Measurements from ENCODE around the gene TAX1BP3.

TAX1BP3 gene

DNA sequence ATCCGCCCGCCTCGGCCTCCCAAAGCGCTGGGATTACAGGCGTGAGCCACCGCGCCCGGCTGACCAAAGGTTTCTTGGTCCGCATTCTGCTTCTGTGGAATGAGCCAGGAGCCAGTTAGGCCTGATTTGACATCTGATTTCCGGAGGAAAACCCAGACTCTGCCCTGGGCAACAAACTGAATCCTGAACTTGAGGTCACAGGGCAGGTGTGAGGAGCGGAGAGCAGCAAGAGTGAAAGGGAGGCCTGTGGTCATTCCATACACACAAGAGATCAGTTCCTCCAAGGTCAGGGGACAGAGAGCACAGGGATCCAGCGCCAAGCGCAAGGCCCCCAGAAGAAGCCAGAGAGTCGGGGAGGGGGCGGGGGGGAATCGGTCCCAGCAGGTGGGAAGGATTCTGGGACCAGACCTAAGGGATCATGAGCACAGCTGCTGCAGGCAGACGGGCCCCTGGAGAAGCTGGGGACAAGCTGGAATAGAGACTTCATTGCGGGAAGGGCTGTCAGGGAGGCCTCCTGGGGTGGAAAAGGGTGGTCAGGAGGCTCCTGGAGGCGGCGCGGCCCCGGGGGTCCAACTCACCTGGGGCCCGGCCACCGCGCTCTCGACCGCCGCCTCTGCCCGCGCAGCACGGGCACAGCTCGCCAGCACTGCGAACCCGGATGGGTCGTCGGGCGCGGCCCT, 32.8 kb downstream of the TAX1BP3 start:
- Histone ChIP-seq H3K4me3 (ENCODE audit: low read length, poor library complexity, severe bottlenecking) (peak overlapping the region; percentile 98), H3K9ac (ENCODE audit: low read depth, low read length, poor library complexity, severe bottlenecking) (peak overlapping the region; percentile 95), H3K9me3 (ENCODE audit: insufficient read depth, low read depth, low read length) (no peaks in the 10 kb centered on the region), H4K20me1 (ENCODE audit: insufficient read depth, low read length, poor library complexity, severe bottlenecking) (peaks cover 4% of the 10 kb centered on the region), H3K4me2 (ENCODE audit: low read depth, low read length, poor library complexity, severe bottlenecking) (peak overlapping the region; percentile 100), H3F3A (ENCODE audit: low read depth) (no peaks in the 10 kb centered on the region), H3K79me2 (ENCODE audit: insufficient read depth, low read length) (peaks cover 19% of the 10 kb centered on the region), H3K4me1 (ENCODE audit: insufficient read depth, low read length, poor library complexity, severe bottlenecking) (peaks cover 21% of the 10 kb centered on the region), H3K36me3 (ENCODE audit: insufficient read depth, low read length) (no peaks in the 10 kb centered on the region), H3K27me3 (ENCODE audit: insufficient read depth, low read length, poor library complexity, severe bottlenecking) (no peaks in the 10 kb centered on the region), H3K9me2 (replicated peaks; ENCODE audit: low read depth, low read length) (no peaks in the 10 kb centered on the region), H2AFZ (ENCODE audit: low read length) (peak overlapping the region; percentile 99)
- TF ChIP-seq, protein P1, sequence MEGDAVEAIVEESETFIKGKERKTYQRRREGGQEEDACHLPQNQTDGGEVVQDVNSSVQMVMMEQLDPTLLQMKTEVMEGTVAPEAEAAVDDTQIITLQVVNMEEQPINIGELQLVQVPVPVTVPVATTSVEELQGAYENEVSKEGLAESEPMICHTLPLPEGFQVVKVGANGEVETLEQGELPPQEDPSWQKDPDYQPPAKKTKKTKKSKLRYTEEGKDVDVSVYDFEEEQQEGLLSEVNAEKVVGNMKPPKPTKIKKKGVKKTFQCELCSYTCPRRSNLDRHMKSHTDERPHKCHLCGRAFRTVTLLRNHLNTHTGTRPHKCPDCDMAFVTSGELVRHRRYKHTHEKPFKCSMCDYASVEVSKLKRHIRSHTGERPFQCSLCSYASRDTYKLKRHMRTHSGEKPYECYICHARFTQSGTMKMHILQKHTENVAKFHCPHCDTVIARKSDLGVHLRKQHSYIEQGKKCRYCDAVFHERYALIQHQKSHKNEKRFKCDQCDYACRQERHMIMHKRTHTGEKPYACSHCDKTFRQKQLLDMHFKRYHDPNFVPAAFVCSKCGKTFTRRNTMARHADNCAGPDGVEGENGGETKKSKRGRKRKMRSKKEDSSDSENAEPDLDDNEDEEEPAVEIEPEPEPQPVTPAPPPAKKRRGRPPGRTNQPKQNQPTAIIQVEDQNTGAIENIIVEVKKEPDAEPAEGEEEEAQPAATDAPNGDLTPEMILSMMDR (conservative IDR thresholded peaks at IDR 0.05; ENCODE audit: low read length), result no peak
- no peak for TF ChIP-seq EZH2phosphoT487 (IDR thresholded peaks at IDR 0.05; ENCODE audit: borderline replicate concordance)

DNA sequence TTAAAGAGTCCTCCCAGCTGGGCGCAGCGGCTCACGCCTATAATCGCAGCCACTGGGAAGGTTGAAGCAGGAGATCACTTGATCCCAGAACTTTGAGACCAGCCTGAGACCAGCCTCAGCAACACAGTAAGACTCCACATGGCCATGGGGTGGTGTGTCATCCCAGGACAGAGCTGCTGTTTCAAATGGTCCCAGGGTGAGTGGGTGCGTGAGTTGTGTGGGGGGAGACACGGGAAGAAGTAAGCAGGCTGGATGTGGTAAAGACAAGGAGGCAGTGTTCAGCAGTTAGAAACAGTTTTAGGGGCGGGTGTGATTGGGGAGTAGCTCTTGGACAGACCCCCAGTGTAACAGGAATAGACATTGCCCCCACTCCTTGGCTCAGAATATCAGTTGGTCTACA, 36.1 kb downstream of the TAX1BP3 start:
- H3F3A ChIP-seq (ENCODE audit: low read depth), result no peaks in the 10 kb centered on the region
- H3K79me2 ChIP-seq (ENCODE audit: insufficient read depth, low read length), result peaks cover 19% of the 10 kb centered on the region
- peaks cover 4% of the 10 kb centered on the region for H4K20me1 ChIP-seq (ENCODE audit: insufficient read depth, low read length, poor library complexity, severe bottlenecking)
- H3K27me3 ChIP-seq (ENCODE audit: insufficient read depth, low read length, poor library complexity, severe bottlenecking), result no peaks in the 10 kb centered on the region
- H3K4me2 ChIP-seq (ENCODE audit: low read depth, low read length, poor library complexity, severe bottlenecking), result peak overlapping the region; percentile 1
- no peaks in the 10 kb centered on the region for H3K9me3 ChIP-seq (ENCODE audit: insufficient read depth, low read depth, low read length)
- no peak overlapping the region for H3K4me3 ChIP-seq (ENCODE audit: low read length, poor library complexity, severe bottlenecking)
- H3K36me3 ChIP-seq (ENCODE audit: insufficient read depth, low read length), result peaks cover 4% of the 10 kb centered on the region; the same call in 1 of the 2 replicates
- H2AFZ ChIP-seq (ENCODE audit: low read length), result no peak overlapping the region
- no peak overlapping the region for H3K9ac ChIP-seq (ENCODE audit: low read depth, low read length, poor library complexity, severe bottlenecking)
- no peak for TF ChIP-seq EZH2phosphoT487 (IDR thresholded peaks at IDR 0.05; ENCODE audit: borderline replicate concordance)
- TF ChIP-seq, protein P1 (conservative IDR thresholded peaks at IDR 0.05; ENCODE audit: low read length), result no peak
- no peaks in the 10 kb centered on the region for H3K9me2 ChIP-seq (replicated peaks; ENCODE audit: low read depth, low read length)
- H3K4me1 ChIP-seq (ENCODE audit: insufficient read depth, low read length, poor library complexity, severe bottlenecking), result peaks cover 14% of the 10 kb centered on the region

DNA sequence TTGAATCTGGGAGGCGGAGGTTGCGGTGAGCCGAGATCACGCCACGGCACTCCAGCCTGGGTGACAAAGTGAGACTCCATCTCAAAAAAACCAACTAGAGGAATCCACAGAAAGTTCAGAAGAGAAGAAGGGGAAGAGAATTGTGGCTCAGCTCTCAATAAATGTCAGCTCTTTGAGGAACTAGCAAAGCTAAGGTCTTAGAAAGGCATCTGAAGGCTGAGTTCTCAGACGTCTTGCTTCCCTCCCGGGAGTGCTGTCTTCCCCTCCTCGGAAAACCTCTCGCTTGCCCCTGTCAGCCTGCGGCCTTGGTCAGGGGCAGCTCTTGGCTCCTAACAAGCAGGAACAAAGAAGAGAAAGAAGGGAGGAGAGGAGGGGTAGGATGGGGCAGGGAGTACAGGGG, 37.6 kb downstream of the TAX1BP3 start:
- H3K36me3 ChIP-seq (ENCODE audit: insufficient read depth, low read length), result peaks cover 4% of the 10 kb centered on the region; the same call in 1 of the 2 replicates
- no peaks in the 10 kb centered on the region for H3F3A ChIP-seq (ENCODE audit: low read depth)
- peaks cover 17% of the 10 kb centered on the region for H3K79me2 ChIP-seq (ENCODE audit: insufficient read depth, low read length)

More for the DNA sequence above, 37.6 kb downstream of the TAX1BP3 start:
- H2AFZ ChIP-seq (ENCODE audit: low read length), result no peak overlapping the region
- peaks cover 4% of the 10 kb centered on the region for H4K20me1 ChIP-seq (ENCODE audit: insufficient read depth, low read length, poor library complexity, severe bottlenecking)
- peaks cover 11% of the 10 kb centered on the region for H3K4me1 ChIP-seq (ENCODE audit: insufficient read depth, low read length, poor library complexity, severe bottlenecking)
- H3K27me3 ChIP-seq (ENCODE audit: insufficient read depth, low read length, poor library complexity, severe bottlenecking), result no peaks in the 10 kb centered on the region
- H3K4me3 ChIP-seq (ENCODE audit: low read length, poor library complexity, severe bottlenecking), result no peak overlapping the region
- no peaks in the 10 kb centered on the region for H3K9me3 ChIP-seq (ENCODE audit: insufficient read depth, low read depth, low read length)
- H3K9me2 ChIP-seq (replicated peaks; ENCODE audit: low read depth, low read length), result no peaks in the 10 kb centered on the region
- no peak overlapping the region for H3K9ac ChIP-seq (ENCODE audit: low read depth, low read length, poor library complexity, severe bottlenecking)
- H3K4me2 ChIP-seq (ENCODE audit: low read depth, low read length, poor library complexity, severe bottlenecking), result no peak overlapping the region
- TF ChIP-seq EZH2phosphoT487 (IDR thresholded peaks at IDR 0.05; ENCODE audit: borderline replicate concordance), result no peak
- TF ChIP-seq, protein P1 (conservative IDR thresholded peaks at IDR 0.05; ENCODE audit: low read length), result no peak

Data from Loucy (cell line).